Activated CD4-positive, alpha-beta memory T cell treated with anti-CD3 and anti-CD28 coated beads for 36 hours (primary cell): ENCODE measurements around the gene DDI1. TPM values are rescaled to one million over a fixed set of nuclear protein-coding genes. Genes with fewer than 3 reads are reported as not detected.
"Not testable (repeated sequence)": the region's sequence is repeated elsewhere in the genome, so short reads cannot be mapped to it uniquely, and the experiment has no call there.

Source experiments
- CTCF ChIA-PET: fragments of 350-600 bp; sonication (Branson Sonifier 250); formaldehyde crosslinking; loops from one replicate; lab custom pipeline; 2021; ENCODE audit warnings: antibody characterized with exemption, inconsistent platforms; lab: Charles Lee
- POLR2A ChIA-PET: fragments of 350-600 bp; sonication (Branson Sonifier 250); formaldehyde crosslinking; loops from one replicate; lab custom pipeline; 2021; ENCODE audit warnings: antibody characterized with exemption; lab: Charles Lee
- DNase-seq: peaks from one replicate; pipeline ENCODE4 v3.0.0-alpha.2; 2020
- H3K27ac Mint-ChIP-seq: one replicate; pipeline ENCODE4 v1.8.0; 2021; ENCODE audit warnings: mixed read lengths
- H3K27me3 Mint-ChIP-seq: one replicate; pipeline ENCODE4 v1.8.0; 2021; ENCODE audit warnings: mixed read lengths
- H3K36me3 Mint-ChIP-seq: one replicate; pipeline ENCODE4 v1.8.0; 2021; ENCODE audit warnings: mixed read lengths
- H3K4me1 Mint-ChIP-seq: one replicate; pipeline ENCODE4 v1.8.0; 2021; ENCODE audit warnings: low read depth, mixed read lengths
- H3K4me3 Mint-ChIP-seq: one replicate; pipeline ENCODE4 v1.8.0; 2021; ENCODE audit warnings: mild to moderate bottlenecking, mixed read lengths
- H3K9me3 Mint-ChIP-seq: one replicate; pipeline ENCODE4 v1.8.0; 2021; ENCODE audit warnings: mixed read lengths
- intact Hi-C: fragments of 100-400 bp; cut with micrococcal nuclease; formaldehyde crosslinking; loops from one replicate; pipeline ENCODE4 v1.15.1; 2023
- total RNA-seq, 2 experiments: library from RNA; stranded (reverse); gene quantifications; one replicate each; pipeline ENCODE4 v1.2.3, GENCODE V29; 2021

DDI1 gene
- total RNA-seq, 2 experiments from 2014 or later: not detected

- no peak overlapping the region for H3K4me3 Mint-ChIP-seq
- H3K9me3 Mint-ChIP-seq: no peaks in the 10 kb centered on the region
- intact Hi-C loops: no loop called here
- ChIA-PET POLR2A (no interaction called here), CTCF (no interaction called here)
- no peaks in the 10 kb centered on the region for H3K27me3 Mint-ChIP-seq
- no peak for DNase-seq
- no peaks in the 10 kb centered on the region for H3K4me1 Mint-ChIP-seq
- no peaks in the 10 kb centered on the region for H3K36me3 Mint-ChIP-seq
- no peak overlapping the region for H3K27ac Mint-ChIP-seq
Measured at GRCh38 chr11:104046331-104046730, 9.9 kb downstream of the DDI1 start.

GRCh38 chr11:104046858-104047257 lies 10.4 kb downstream of the DDI1 start:
- H3K9me3 Mint-ChIP-seq, DNase-seq, H3K4me1 Mint-ChIP-seq, CTCF ChIA-PET, H3K27me3 Mint-ChIP-seq, H3K36me3 Mint-ChIP-seq, H3K27ac Mint-ChIP-seq, intact Hi-C loops, POLR2A ChIA-PET, H3K4me3 Mint-ChIP-seq: not testable (repeated sequence)

- H3K36me3 Mint-ChIP-seq: no peaks in the 10 kb centered on the region
- no peak overlapping the region for H3K27ac Mint-ChIP-seq
- no peaks in the 10 kb centered on the region for H3K4me1 Mint-ChIP-seq
- intact Hi-C loops: no loop called here
- CTCF ChIA-PET: no interaction called here
- POLR2A ChIA-PET: no interaction called here
- H3K9me3 Mint-ChIP-seq: no peaks in the 10 kb centered on the region
- DNase-seq: no peak
- H3K27me3 Mint-ChIP-seq: no peaks in the 10 kb centered on the region
- H3K4me3 Mint-ChIP-seq: no peak overlapping the region
Measured at GRCh38 chr11:104049116-104049515, 12.7 kb downstream of the DDI1 start.

GRCh38 chr11:104051778-104052177 lies 15.3 kb downstream of the DDI1 start:
- Mint-ChIP-seq H3K36me3 (no peaks in the 10 kb centered on the region), H3K27ac (no peak overlapping the region), H3K9me3 (no peaks in the 10 kb centered on the region), H3K4me1 (no peaks in the 10 kb centered on the region), H3K4me3 (no peak overlapping the region), H3K27me3 (peaks cover 1% of the 10 kb centered on the region)
- DNase-seq: no peak
- intact Hi-C loops: no loop called here
- ChIA-PET CTCF (no interaction called here), POLR2A (no interaction called here)

GRCh38 chr11:104053743-104054478 lies 17.5 kb downstream of the DDI1 start:
- no peaks in the 10 kb centered on the region for H3K36me3 Mint-ChIP-seq
- ChIA-PET POLR2A (no interaction called here), CTCF (no interaction called here)
- H3K27me3 Mint-ChIP-seq: peaks cover 1% of the 10 kb centered on the region
- H3K9me3 Mint-ChIP-seq: no peaks in the 10 kb centered on the region
- no peak for DNase-seq
- no peak overlapping the region for H3K4me3 Mint-ChIP-seq
- no peak overlapping the region for H3K27ac Mint-ChIP-seq
- H3K4me1 Mint-ChIP-seq: no peaks in the 10 kb centered on the region
- intact Hi-C loops: no loop called here

- intact Hi-C loops: no loop called here
- peaks cover 1% of the 10 kb centered on the region for H3K27me3 Mint-ChIP-seq
- H3K9me3 Mint-ChIP-seq: no peaks in the 10 kb centered on the region
- POLR2A ChIA-PET: no interaction called here
- DNase-seq: no peak
- no peaks in the 10 kb centered on the region for H3K4me1 Mint-ChIP-seq
- no peaks in the 10 kb centered on the region for H3K36me3 Mint-ChIP-seq
- no peak overlapping the region for H3K4me3 Mint-ChIP-seq
- H3K27ac Mint-ChIP-seq: no peak overlapping the region
- CTCF ChIA-PET: no interaction called here
Measured at GRCh38 chr11:104054911-104055529, 18.6 kb downstream of the DDI1 start.

- CTCF ChIA-PET: no interaction called here
- H3K4me3 Mint-ChIP-seq: no peak overlapping the region
Measured at GRCh38 chr11:104055596-104055995, 19.2 kb downstream of the DDI1 start.

GRCh38 chr11:104057908-104058307 lies 21.5 kb downstream of the DDI1 start:
- ChIA-PET CTCF (no interaction called here), POLR2A (no interaction called here)
- intact Hi-C loops: no loop called here
- Mint-ChIP-seq H3K9me3 (no peaks in the 10 kb centered on the region), H3K27ac (no peak overlapping the region), H3K4me3 (no peak overlapping the region), H3K4me1 (no peaks in the 10 kb centered on the region), H3K27me3 (peaks cover 1% of the 10 kb centered on the region), H3K36me3 (no peaks in the 10 kb centered on the region)
- no peak for DNase-seq

More at GRCh38 chr11:104055596-104055995, 19.2 kb downstream of the DDI1 start:
- intact Hi-C loops: no loop called here
- Mint-ChIP-seq H3K36me3 (no peaks in the 10 kb centered on the region), H3K4me1 (no peaks in the 10 kb centered on the region), H3K9me3 (no peaks in the 10 kb centered on the region), H3K27me3 (peaks cover 1% of the 10 kb centered on the region), H3K27ac (no peak overlapping the region)
- POLR2A ChIA-PET: no interaction called here
- DNase-seq: no peak

- Mint-ChIP-seq H3K4me3 (no peak overlapping the region), H3K27me3 (peaks cover 1% of the 10 kb centered on the region), H3K9me3 (no peaks in the 10 kb centered on the region), H3K4me1 (no peaks in the 10 kb centered on the region), H3K36me3 (no peaks in the 10 kb centered on the region), H3K27ac (no peak overlapping the region)
- POLR2A ChIA-PET: no interaction called here
- CTCF ChIA-PET: no interaction called here
- intact Hi-C loops: no loop called here
- no peak for DNase-seq
Measured at GRCh38 chr11:104058680-104059079, 22.2 kb downstream of the DDI1 start.

GRCh38 chr11:104060004-104060794 lies 23.8 kb downstream of the DDI1 start:
- Mint-ChIP-seq H3K27ac (no peak overlapping the region), H3K9me3 (no peaks in the 10 kb centered on the region), H3K4me3 (no peak overlapping the region), H3K27me3 (peaks cover 1% of the 10 kb centered on the region), H3K4me1 (no peaks in the 10 kb centered on the region), H3K36me3 (no peaks in the 10 kb centered on the region)
- POLR2A ChIA-PET: no interaction called here
- DNase-seq: no peak
- intact Hi-C loops: no loop called here
- CTCF ChIA-PET: no interaction called here

- no peaks in the 10 kb centered on the region for H3K36me3 Mint-ChIP-seq
- no peak for DNase-seq
- H3K4me3 Mint-ChIP-seq: no peak overlapping the region
- ChIA-PET POLR2A (no interaction called here), CTCF (no interaction called here)
- intact Hi-C loops: no loop called here
- no peak overlapping the region for H3K27ac Mint-ChIP-seq
- H3K9me3 Mint-ChIP-seq: no peaks in the 10 kb centered on the region
- no peaks in the 10 kb centered on the region for H3K4me1 Mint-ChIP-seq
- peaks cover 1% of the 10 kb centered on the region for H3K27me3 Mint-ChIP-seq
Measured at GRCh38 chr11:104060820-104061219, 24.4 kb downstream of the DDI1 start.

- intact Hi-C loops: no loop called here
- no peak overlapping the region for H3K27ac Mint-ChIP-seq
- no peaks in the 10 kb centered on the region for H3K27me3 Mint-ChIP-seq
- H3K36me3 Mint-ChIP-seq: no peaks in the 10 kb centered on the region
- CTCF ChIA-PET: no interaction called here
- POLR2A ChIA-PET: no interaction called here
- no peaks in the 10 kb centered on the region for H3K4me1 Mint-ChIP-seq
- H3K9me3 Mint-ChIP-seq: no peaks in the 10 kb centered on the region
- no peak overlapping the region for H3K4me3 Mint-ChIP-seq
- DNase-seq: no peak
Measured at GRCh38 chr11:104061853-104062521, 25.5 kb downstream of the DDI1 start.
